GM12874 (cell line): ENCODE results near the gene RELN.

Source experiments
- CTCF ChIP-seq: IDR thresholded peaks from 2 replicates; pipeline ENCODE4 v1.5.1; 2011; ENCODE audit warnings: low read depth, mild to moderate bottlenecking, control low read depth, low read length, moderate library complexity; ENCODE audit not compliant: insufficient read depth

Gene RELN

GRCh38 chr7:103569621-103570305, 419.7 kb downstream of the RELN start:
- no peak for TF ChIP-seq CTCF

DNA sequence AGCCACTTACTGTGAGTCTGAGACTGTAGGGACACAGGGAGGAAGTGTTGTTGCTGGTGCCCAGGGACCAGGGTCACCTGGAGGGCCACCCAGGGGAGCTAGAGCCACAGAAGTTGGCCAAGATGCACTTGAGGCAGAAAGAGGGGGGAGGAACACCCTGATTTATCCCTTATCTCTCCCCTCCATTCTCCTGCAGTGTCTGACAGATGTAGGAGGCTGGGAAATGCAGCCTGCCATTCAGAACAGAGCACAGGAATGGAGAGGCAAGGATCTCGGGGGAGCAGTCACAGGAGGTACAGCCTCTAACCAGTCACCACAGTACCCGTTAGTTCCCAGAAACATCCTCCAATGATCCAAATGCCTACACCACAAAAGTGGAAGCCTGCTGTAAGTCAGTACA, 425.0 kb downstream of the RELN start:
- TF ChIP-seq CTCF = no peak

GRCh38 chr7:103560136-103560535, 429.3 kb downstream of the RELN start:
- TF ChIP-seq CTCF = no peak

DNA sequence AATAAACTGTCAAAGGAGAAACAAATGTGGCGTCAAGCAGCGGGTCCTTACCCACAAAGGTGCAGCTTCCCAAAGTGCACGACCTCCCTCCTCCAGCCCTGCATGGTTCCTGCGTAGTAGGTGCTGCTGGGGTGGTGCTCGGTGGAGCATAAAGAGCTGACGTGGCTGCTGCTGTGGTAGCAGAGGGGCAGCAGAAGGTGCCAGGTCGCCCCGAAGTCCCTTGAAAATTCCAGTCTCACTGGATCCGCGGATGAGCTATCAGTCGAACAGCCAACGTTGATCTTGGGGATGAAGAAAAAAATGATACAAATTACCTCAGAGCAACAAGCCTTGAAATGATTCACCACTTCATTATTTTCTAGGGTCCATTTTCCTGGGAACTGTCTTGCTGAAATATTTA, 438.4 kb downstream of the RELN start:
- TF ChIP-seq CTCF = no peak

DNA sequence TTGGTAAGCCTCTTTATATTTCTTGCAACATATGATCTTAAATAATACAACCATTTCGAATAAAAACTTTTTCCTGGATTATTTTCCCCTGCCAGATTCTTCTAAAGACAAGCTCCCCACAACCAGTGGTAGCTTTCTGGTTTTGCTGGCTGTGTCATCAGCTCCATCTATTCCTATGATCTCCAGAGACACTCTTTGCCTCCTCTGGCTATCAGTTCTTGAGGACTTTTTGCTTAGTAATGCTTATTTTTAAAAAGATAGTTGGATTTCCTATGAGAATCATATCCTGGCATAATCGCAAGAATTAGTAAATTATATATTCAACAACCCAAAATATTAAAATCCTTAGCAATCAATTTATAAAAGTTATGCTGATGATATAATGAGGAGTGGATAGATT, 439.7 kb downstream of the RELN start:
- TF ChIP-seq CTCF = no peak

GRCh38 chr7:103547451-103548284, 441.8 kb downstream of the RELN start:
- no peak for TF ChIP-seq CTCF

DNA sequence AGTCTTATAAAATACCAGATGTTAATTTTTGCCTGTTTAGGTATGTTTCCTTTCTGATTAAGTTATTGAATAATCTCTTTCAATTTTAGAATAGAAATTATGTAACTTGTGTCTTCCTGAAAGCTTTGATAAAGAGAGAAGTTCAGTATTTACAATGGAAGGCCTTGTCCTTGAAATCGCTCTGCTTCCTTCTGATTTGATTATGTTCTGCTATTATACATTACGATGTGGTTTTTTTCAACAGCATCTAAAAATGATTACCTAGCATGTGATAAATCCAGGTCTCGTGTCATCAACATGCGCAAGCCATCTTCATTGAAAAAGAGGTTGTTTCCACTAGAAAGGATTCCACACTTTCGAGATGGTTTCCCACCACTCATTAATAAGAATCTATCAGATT, 447.0 kb downstream of the RELN start:
- TF ChIP-seq CTCF = no peak
